ENCODE data around the gene SRD5A2.

SRD5A2 gene

GRCh38 chr2:31547485-31547884 is 33.3 kb downstream of the SRD5A2 start:
- Histone ChIP-seq H3K36me3 (ENCODE audit: control insufficient read depth in 1 of 2, insufficient read depth in 2 of 2, low read length in 2 of 2) (no peaks in the 10 kb centered on the region), H4K91ac (ENCODE audit: low read depth, low read length) (no peak overlapping the region), H2BK120ac (ENCODE audit: insufficient read depth, low read length, poor library complexity) (no peak overlapping the region), H2BK12ac (ENCODE audit: low read length) (no peak overlapping the region), H3K27ac (ENCODE audit: low read depth, low read length) (no peak overlapping the region), H2BK5ac (ENCODE audit: low read depth, low read length, poor library complexity) (no peak overlapping the region), H2AFZ (ENCODE audit: insufficient read depth, low read length, poor library complexity) (no peak overlapping the region), H2AK5ac (ENCODE audit: low read length) (no peak overlapping the region), H4K8ac (ENCODE audit: low read depth, low read length) (no peak overlapping the region), H3K4ac (ENCODE audit: low read depth, low read length) (no peak overlapping the region), H3K18ac (ENCODE audit: low read length) (no peak overlapping the region), H3K79me1 (ENCODE audit: low read length) (no peaks in the 10 kb centered on the region), H3K4me2 (ENCODE audit: low read length) (no peak overlapping the region), H3K9ac (ENCODE audit: low read length) (no peak overlapping the region), H4K12ac (ENCODE audit: low read depth, low read length) (no peak overlapping the region), H3K4me3 (ENCODE audit: low read depth, low read length) (no peak overlapping the region), H3K27me3 (ENCODE audit: insufficient read depth, low read length) (no peaks in the 10 kb centered on the region), H3K23ac (ENCODE audit: low read length) (no peak overlapping the region), H3K79me2 (ENCODE audit: control insufficient read depth, insufficient read depth, low read length, poor library complexity) (no peaks in the 10 kb centered on the region), H3K14ac (ENCODE audit: low read length) (no peak overlapping the region), H3K4me1 (ENCODE audit: control insufficient read depth in 1 of 2, insufficient read depth in 2 of 2, low read length in 2 of 2) (no peaks in the 10 kb centered on the region), H3K9me3 (ENCODE audit: insufficient read depth, low read depth, low read length) (no peaks in the 10 kb centered on the region)
- WGBS (ENCODE audit: extremely low coverage, insufficient coverage, insufficient read length): no CpG with 5 or more reads among the region's 2 CpGs
- no peak for DNase-seq

DNA sequence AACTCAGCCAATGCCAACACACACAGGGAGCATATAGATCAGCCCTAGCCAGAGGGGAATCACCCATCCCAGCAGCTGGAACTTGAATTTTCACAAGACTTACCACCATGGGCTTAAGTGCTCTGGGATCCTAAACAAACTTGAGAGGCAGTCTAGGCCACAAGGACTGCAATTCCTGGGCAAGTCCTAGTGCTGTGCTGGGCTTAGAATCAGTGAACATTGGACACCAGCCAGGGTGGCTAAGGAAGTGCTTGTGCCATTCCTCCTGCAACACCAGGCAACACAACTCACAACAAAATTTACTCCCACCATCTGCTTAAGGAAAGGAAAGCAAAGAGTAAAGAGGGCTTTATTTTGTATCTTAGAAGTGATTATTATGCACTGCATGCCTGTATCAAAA is 38.9 kb downstream of the SRD5A2 start:
- no peaks in the 10 kb centered on the region for H3K79me1 ChIP-seq (ENCODE audit: low read length)
- H3K9me3 ChIP-seq (ENCODE audit: insufficient read depth, low read depth, low read length): no peaks in the 10 kb centered on the region
- no peak overlapping the region for H2AK5ac ChIP-seq (ENCODE audit: low read length)
- no peak overlapping the region for H3K4ac ChIP-seq (ENCODE audit: low read depth, low read length)
- peaks cover 0 to 4% of the 10 kb centered on the region in 2 experiments for H3K4me1 ChIP-seq (ENCODE audit: control insufficient read depth in 1 of 2, insufficient read depth in 2 of 2, low read length in 2 of 2)
- no peak overlapping the region for H3K4me3 ChIP-seq (ENCODE audit: low read depth, low read length)
- H3K9ac ChIP-seq (ENCODE audit: low read length): no peak overlapping the region
- no peak overlapping the region for H2BK5ac ChIP-seq (ENCODE audit: low read depth, low read length, poor library complexity)
- no peaks in the 10 kb centered on the region for H3K36me3 ChIP-seq (ENCODE audit: control insufficient read depth in 1 of 2, insufficient read depth in 2 of 2, low read length in 2 of 2)
- DNase-seq: no peak
- no peak overlapping the region for H4K91ac ChIP-seq (ENCODE audit: low read depth, low read length)
- no peak overlapping the region for H3K18ac ChIP-seq (ENCODE audit: low read length)
- no peak overlapping the region for H3K27ac ChIP-seq (ENCODE audit: low read depth, low read length)
- no peak overlapping the region for H3K14ac ChIP-seq (ENCODE audit: low read length)
- no peaks in the 10 kb centered on the region for H3K27me3 ChIP-seq (ENCODE audit: insufficient read depth, low read length)
- H3K79me2 ChIP-seq (ENCODE audit: control insufficient read depth, insufficient read depth, low read length, poor library complexity): no peaks in the 10 kb centered on the region
- H4K12ac ChIP-seq (ENCODE audit: low read depth, low read length): no peak overlapping the region
- no peak overlapping the region for H4K8ac ChIP-seq (ENCODE audit: low read depth, low read length)
- no peak overlapping the region for H2AFZ ChIP-seq (ENCODE audit: insufficient read depth, low read length, poor library complexity)
- no peak overlapping the region for H2BK120ac ChIP-seq (ENCODE audit: insufficient read depth, low read length, poor library complexity)
- H2BK12ac ChIP-seq (ENCODE audit: low read length): no peak overlapping the region
- no peak overlapping the region for H3K4me2 ChIP-seq (ENCODE audit: low read length)
- no peak overlapping the region for H3K23ac ChIP-seq (ENCODE audit: low read length)

DNA sequence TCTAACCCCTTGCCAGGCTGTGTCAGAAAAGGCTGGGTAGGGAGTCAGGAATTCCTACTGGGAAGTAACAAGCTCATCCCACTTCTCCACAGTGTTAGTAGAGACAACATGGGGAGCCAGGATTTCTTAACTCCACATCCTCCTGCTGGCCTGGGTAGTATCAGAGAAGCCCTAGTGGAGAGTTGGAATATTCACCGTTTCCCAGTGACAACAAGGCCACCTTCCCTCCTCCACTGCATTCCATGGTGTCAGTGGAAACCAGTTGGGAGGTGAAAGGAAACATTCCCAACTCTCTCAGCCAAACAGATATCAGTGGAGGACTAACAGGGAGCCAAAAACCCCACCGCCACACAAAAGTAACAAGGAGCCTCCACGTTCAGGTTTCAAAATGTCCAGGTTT is 41.2 kb downstream of the SRD5A2 start:
- Histone ChIP-seq H2BK5ac (ENCODE audit: low read depth, low read length, poor library complexity) (no peak overlapping the region), H2AFZ (ENCODE audit: insufficient read depth, low read length, poor library complexity) (no peak overlapping the region), H3K18ac (ENCODE audit: low read length) (no peak overlapping the region), H3K9ac (ENCODE audit: low read length) (no peak overlapping the region), H2BK120ac (ENCODE audit: insufficient read depth, low read length, poor library complexity) (no peak overlapping the region), H3K14ac (ENCODE audit: low read length) (no peak overlapping the region), H3K4me2 (ENCODE audit: low read length) (no peak overlapping the region), H3K9me3 (ENCODE audit: insufficient read depth, low read depth, low read length) (no peaks in the 10 kb centered on the region), H3K4me1 (ENCODE audit: control insufficient read depth in 1 of 2, insufficient read depth in 2 of 2, low read length in 2 of 2) (peaks cover 0 to 4% of the 10 kb centered on the region in 2 experiments), H2AK5ac (ENCODE audit: low read length) (no peak overlapping the region), H4K8ac (ENCODE audit: low read depth, low read length) (no peak overlapping the region), H2BK12ac (ENCODE audit: low read length) (no peak overlapping the region), H3K23ac (ENCODE audit: low read length) (no peak overlapping the region), H3K4me3 (ENCODE audit: low read depth, low read length) (no peak overlapping the region), H3K4ac (ENCODE audit: low read depth, low read length) (no peak overlapping the region), H3K36me3 (ENCODE audit: control insufficient read depth in 1 of 2, insufficient read depth in 2 of 2, low read length in 2 of 2) (no peaks in the 10 kb centered on the region), H3K27ac (ENCODE audit: low read depth, low read length) (no peak overlapping the region), H4K91ac (ENCODE audit: low read depth, low read length) (no peak overlapping the region), H4K12ac (ENCODE audit: low read depth, low read length) (no peak overlapping the region), H3K79me1 (ENCODE audit: low read length) (no peaks in the 10 kb centered on the region), H3K79me2 (ENCODE audit: control insufficient read depth, insufficient read depth, low read length, poor library complexity) (no peaks in the 10 kb centered on the region), H3K27me3 (ENCODE audit: insufficient read depth, low read length) (no peaks in the 10 kb centered on the region)
- WGBS (ENCODE audit: extremely low coverage, insufficient coverage, insufficient read length): no CpG with 5 or more reads among the region's 3 CpGs
- DNase-seq: no peak

- H4K8ac ChIP-seq (ENCODE audit: low read depth, low read length): no peak overlapping the region
- no peaks in the 10 kb centered on the region for H3K27me3 ChIP-seq (ENCODE audit: insufficient read depth, low read length)
- H3K4me1 ChIP-seq (ENCODE audit: control insufficient read depth in 1 of 2, insufficient read depth in 2 of 2, low read length in 2 of 2): peaks cover 0 to 4% of the 10 kb centered on the region in 2 experiments
- no peaks in the 10 kb centered on the region for H3K79me2 ChIP-seq (ENCODE audit: control insufficient read depth, insufficient read depth, low read length, poor library complexity)
- H3K27ac ChIP-seq (ENCODE audit: low read depth, low read length): no peak overlapping the region
- no peak overlapping the region for H4K12ac ChIP-seq (ENCODE audit: low read depth, low read length)
- no peak overlapping the region for H2BK5ac ChIP-seq (ENCODE audit: low read depth, low read length, poor library complexity)
- DNase-seq: no peak
- H2BK12ac ChIP-seq (ENCODE audit: low read length): no peak overlapping the region
- no peak overlapping the region for H3K4me2 ChIP-seq (ENCODE audit: low read length)
- no peaks in the 10 kb centered on the region for H3K79me1 ChIP-seq (ENCODE audit: low read length)
- H3K36me3 ChIP-seq (ENCODE audit: control insufficient read depth in 1 of 2, insufficient read depth in 2 of 2, low read length in 2 of 2): no peaks in the 10 kb centered on the region
- no CpG with 5 or more reads among the region's 2 CpGs for WGBS (ENCODE audit: extremely low coverage, insufficient coverage, insufficient read length)
- H3K9me3 ChIP-seq (ENCODE audit: insufficient read depth, low read depth, low read length): no peaks in the 10 kb centered on the region
- no peak overlapping the region for H3K9ac ChIP-seq (ENCODE audit: low read length)
- no peak overlapping the region for H3K18ac ChIP-seq (ENCODE audit: low read length)
- no peak overlapping the region for H3K23ac ChIP-seq (ENCODE audit: low read length)
- no peak overlapping the region for H3K14ac ChIP-seq (ENCODE audit: low read length)
- H2BK120ac ChIP-seq (ENCODE audit: insufficient read depth, low read length, poor library complexity): no peak overlapping the region
- H2AK5ac ChIP-seq (ENCODE audit: low read length): no peak overlapping the region
- no peak overlapping the region for H3K4ac ChIP-seq (ENCODE audit: low read depth, low read length)
- no peak overlapping the region for H4K91ac ChIP-seq (ENCODE audit: low read depth, low read length)
- H2AFZ ChIP-seq (ENCODE audit: insufficient read depth, low read length, poor library complexity): no peak overlapping the region
- no peak overlapping the region for H3K4me3 ChIP-seq (ENCODE audit: low read depth, low read length)
Observed at GRCh38 chr2:31535768-31536167, 45.0 kb downstream of the SRD5A2 start.

Measured in trophoblast cell (in vitro differentiated cells and primary cell).